ENCODE data around the gene PRPF6.
A peak's percentile ranks its signal among the peaks of the same experiment; 100 is the strongest.
"Not testable (repeated sequence)": the region's sequence is repeated elsewhere in the genome, so short reads cannot be mapped to it uniquely, and the experiment has no call there.

PRPF6 gene

GRCh38 chr20:63973636-63974401, 7.1 kb upstream of the PRPF6 start:
- peak; percentile 64 to 76 for DNase-seq (ENCODE audit: low read depth in 2 of 2)

GRCh38 chr20:63974402-63975200, 6.3 kb upstream of the PRPF6 start:
- DNase-seq (ENCODE audit: low read depth in 2 of 2) = no peak

- not testable (repeated sequence) for DNase-seq (ENCODE audit: low read depth in 2 of 2)
Observed at GRCh38 chr20:63976511-63976910, 4.4 kb upstream of the PRPF6 start.

GRCh38 chr20:63976980-63977738, 3.8 kb upstream of the PRPF6 start:
- no peak for DNase-seq (ENCODE audit: low read depth in 2 of 2)

DNA sequence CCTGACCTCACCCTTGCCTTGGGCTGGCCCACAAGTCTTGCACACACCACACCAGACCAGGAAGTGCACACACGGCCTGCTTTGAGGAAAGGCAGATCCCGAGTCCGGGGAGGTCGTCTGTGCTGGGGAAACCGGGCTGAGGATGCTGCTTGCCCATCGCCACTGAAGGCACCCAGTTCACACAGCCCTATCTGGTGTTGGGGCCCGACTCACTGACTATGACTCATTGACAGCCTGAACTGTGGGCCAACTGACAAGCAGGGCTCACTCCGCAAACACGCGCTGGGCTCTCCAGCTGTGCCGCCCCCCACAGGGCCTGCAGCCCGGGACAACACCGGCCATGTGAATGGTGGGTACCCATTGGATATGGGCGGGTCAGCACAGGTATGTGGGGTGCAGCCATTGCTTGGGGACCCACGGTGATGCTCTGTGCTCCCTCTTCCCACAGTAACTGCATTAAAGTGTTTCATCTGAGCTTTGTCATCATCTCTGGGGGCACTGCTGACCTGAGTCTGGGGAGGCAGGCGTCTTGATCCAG, 3.1 kb upstream of the PRPF6 start:
- DNase-seq (ENCODE audit: low read depth in 2 of 2) = peak; percentile 45 to 53

GRCh38 chr20:63978319-63979228, 2.4 kb upstream of the PRPF6 start:
- peak; percentile 29 to 66 for DNase-seq (ENCODE audit: low read depth in 2 of 2)

GRCh38 chr20:63979229-63979556, 1.7 kb upstream of the PRPF6 start:
- no peak for DNase-seq (ENCODE audit: low read depth in 2 of 2)

- peak; percentile 79 to 85 for DNase-seq (ENCODE audit: low read depth in 2 of 2)
Observed at GRCh38 chr20:63979557-63980316, 1.2 kb upstream of the PRPF6 start, which contains the start of gene SAMD10. Gene SAMD10 (minus strand): TSS chr20:63979642. CDS start chr20:63979467, 175 bp downstream.

DNA sequence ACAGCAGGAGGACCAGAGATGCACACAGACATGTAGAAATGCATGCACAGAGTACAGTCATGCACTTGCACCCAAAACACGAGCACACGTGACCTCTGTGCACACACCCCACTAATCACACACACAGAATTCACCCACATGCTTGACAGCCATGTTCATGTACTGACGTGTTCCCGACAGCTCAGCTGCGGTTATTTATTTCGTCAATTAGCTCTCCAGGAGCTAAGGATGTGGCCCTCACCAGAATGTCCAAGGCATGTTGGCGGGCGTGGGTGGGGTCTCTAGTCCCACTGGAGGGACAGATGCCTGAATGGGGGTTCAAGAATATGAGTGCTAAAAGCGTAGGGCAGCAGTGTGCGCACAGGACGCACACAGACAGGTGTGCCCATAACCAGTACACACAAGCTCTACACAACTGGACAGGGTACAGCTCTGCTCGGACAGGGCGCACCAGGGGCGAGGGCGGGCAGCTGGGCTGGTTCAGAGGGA, 571 bp upstream of the PRPF6 start:
- DNase-seq (ENCODE audit: low read depth in 2 of 2) = no peak

GRCh38 chr20:63982937-63983336, 2.0 kb downstream of the PRPF6 start:
- DNase-seq (ENCODE audit: low read depth in 2 of 2) = no peak

GRCh38 chr20:64000906-64001305, 20.0 kb downstream of the PRPF6 start:
- DNase-seq (ENCODE audit: low read depth in 2 of 2) = no peak

- no peak for DNase-seq (ENCODE audit: low read depth in 2 of 2)
Observed at GRCh38 chr20:64001607-64002011, 20.7 kb downstream of the PRPF6 start.

DNA sequence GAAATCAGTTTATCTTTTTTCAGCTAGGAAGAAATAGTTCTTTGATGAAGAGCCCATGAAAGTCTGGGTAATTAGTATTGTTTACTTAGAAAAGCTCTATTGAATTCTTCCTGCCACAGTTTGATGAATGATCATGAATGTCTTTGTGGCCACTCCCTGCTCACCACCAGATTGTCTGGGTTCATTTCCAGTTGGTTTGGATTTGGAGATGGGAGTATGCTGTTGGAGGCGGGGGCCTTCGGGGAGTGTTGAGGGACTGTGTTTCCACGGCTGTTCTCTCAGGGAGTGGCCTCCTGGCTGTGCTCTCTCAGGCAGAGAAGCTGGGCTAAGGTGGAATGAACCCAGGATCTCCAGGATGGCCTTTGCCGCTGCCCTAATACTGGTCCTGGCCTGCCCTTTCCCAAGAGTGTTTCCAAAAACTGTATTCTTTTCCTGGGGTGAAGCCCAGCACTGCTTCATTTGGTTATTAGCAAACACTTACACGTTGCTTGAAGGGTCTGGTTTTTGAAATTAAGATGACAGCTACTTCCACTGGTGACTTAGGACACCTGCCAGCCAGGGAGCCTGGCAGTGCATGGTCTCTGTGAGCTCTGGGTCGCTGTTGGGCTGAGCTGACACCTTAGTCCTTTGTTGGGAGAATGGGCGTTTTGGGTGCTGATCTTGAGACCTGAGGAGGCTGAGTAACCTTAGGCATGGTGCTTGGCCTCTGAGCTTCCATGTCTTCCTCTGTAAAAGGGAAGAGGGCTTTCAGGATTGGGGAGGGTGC, 23.2 kb downstream of the PRPF6 start:
- DNase-seq (ENCODE audit: low read depth in 2 of 2) = no peak

GRCh38 chr20:64005394-64005793, 24.5 kb downstream of the PRPF6 start:
- DNase-seq (ENCODE audit: low read depth in 2 of 2) = no peak

GRCh38 chr20:64006490-64006889, 25.6 kb downstream of the PRPF6 start:
- no peak for DNase-seq (ENCODE audit: low read depth in 2 of 2)

DNA sequence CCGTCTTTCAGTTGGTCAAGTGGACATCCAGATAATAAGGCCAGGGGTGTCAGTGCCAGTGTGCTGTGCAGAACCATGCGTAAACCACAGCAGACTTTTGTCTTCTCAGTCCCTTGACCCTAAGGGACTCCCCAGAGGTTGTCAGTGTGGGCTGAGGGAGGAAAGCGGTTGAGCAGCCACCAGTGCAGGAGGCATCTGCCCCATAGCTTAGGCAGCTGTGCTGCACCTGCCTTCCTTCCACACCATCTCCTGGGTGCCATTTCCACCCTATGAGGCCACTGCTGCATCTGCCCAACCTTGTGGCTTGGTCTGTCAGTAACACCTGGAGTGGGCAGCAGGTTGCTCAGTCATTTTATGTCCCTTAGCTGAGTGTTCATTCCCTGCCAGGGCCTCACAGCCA, 26.0 kb downstream of the PRPF6 start:
- no peak for DNase-seq (ENCODE audit: low read depth in 2 of 2)

DNA sequence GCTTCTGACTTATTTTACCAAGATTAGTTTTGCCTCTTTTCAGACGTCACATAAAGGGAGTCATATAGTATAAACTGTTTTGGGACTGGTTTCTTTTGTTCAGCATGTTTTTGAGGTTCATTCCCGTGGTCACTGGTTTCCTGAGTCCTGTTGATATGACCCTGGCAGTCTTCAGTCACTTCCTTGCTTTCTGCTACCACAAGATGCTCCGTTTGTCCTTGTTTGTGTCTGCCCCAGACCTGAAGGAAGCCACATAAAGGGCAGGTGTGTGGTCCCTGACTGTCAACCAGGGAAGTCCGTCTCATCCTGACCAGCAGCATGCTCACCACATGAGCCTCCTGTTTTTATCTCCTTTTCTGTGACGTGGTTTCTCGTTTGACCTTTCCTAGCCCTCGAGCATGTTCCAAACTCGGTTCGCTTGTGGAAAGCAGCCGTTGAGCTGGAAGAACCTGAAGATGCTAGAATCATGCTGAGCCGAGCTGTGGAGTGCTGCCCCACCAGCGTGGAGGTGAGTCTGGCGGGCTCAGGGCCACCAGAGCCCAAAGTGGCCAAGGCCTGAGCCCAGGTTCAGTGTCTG, 29.0 kb downstream of the PRPF6 start:
- DNase-seq (ENCODE audit: low read depth in 2 of 2) = no peak

GRCh38 chr20:64010711-64011237, 29.8 kb downstream of the PRPF6 start:
- no peak for DNase-seq (ENCODE audit: low read depth in 2 of 2)

- DNase-seq (ENCODE audit: low read depth in 2 of 2) = no peak
Observed at GRCh38 chr20:64011366-64011779, 30.4 kb downstream of the PRPF6 start.
